ENCODE measurements around the gene BMPR1B.
"Not testable (repeated sequence)": the region's sequence is repeated elsewhere in the genome, so short reads cannot be mapped to it uniquely, and the experiment has no call there.

BMPR1B gene

GRCh38 chr4:95020521-95020920 is 262.8 kb downstream of the BMPR1B start:
- DNase-seq (ENCODE audit: extremely low read depth in 1 of 2, low read depth in 1 of 2): no peak

GRCh38 chr4:95021099-95021498 is 263.3 kb downstream of the BMPR1B start:
- DNase-seq (ENCODE audit: extremely low read depth in 1 of 2, low read depth in 1 of 2): no peak

- DNase-seq (ENCODE audit: extremely low read depth in 1 of 2, low read depth in 1 of 2): no peak
Observed at GRCh38 chr4:95023110-95023509, 265.4 kb downstream of the BMPR1B start.

- DNase-seq (ENCODE audit: extremely low read depth in 1 of 2, low read depth in 1 of 2): no peak
Observed at GRCh38 chr4:95027905-95028618, 270.3 kb downstream of the BMPR1B start.

- no peak for DNase-seq (ENCODE audit: extremely low read depth in 1 of 2, low read depth in 1 of 2)
Observed at GRCh38 chr4:95038791-95039190, 281.0 kb downstream of the BMPR1B start.

GRCh38 chr4:95044324-95044837 is 286.6 kb downstream of the BMPR1B start:
- no peak for DNase-seq (ENCODE audit: extremely low read depth in 1 of 2, low read depth in 1 of 2)

GRCh38 chr4:95045429-95045828 is 287.7 kb downstream of the BMPR1B start:
- no peak for DNase-seq (ENCODE audit: extremely low read depth in 1 of 2, low read depth in 1 of 2)

GRCh38 chr4:95048296-95048695 is 290.5 kb downstream of the BMPR1B start:
- DNase-seq (ENCODE audit: extremely low read depth in 1 of 2, low read depth in 1 of 2): no peak

- no peak for DNase-seq (ENCODE audit: extremely low read depth in 1 of 2, low read depth in 1 of 2)
Observed at GRCh38 chr4:95049551-95050233, 291.9 kb downstream of the BMPR1B start.

- DNase-seq (ENCODE audit: extremely low read depth in 1 of 2, low read depth in 1 of 2): no peak
Observed at GRCh38 chr4:95050980-95051701, 293.4 kb downstream of the BMPR1B start.

GRCh38 chr4:95051702-95052020 is 293.9 kb downstream of the BMPR1B start:
- no peak for DNase-seq (ENCODE audit: extremely low read depth in 1 of 2, low read depth in 1 of 2)

- no peak for DNase-seq (ENCODE audit: extremely low read depth in 1 of 2, low read depth in 1 of 2)
Observed at GRCh38 chr4:95058991-95059390, 301.2 kb downstream of the BMPR1B start.

GRCh38 chr4:95059663-95060062 is 301.9 kb downstream of the BMPR1B start:
- DNase-seq (ENCODE audit: extremely low read depth in 1 of 2, low read depth in 1 of 2): no peak

GRCh38 chr4:95061220-95061619 is 303.5 kb downstream of the BMPR1B start:
- no peak for DNase-seq (ENCODE audit: extremely low read depth in 1 of 2, low read depth in 1 of 2)

GRCh38 chr4:95061801-95062200 is 304.0 kb downstream of the BMPR1B start:
- not testable (repeated sequence) for DNase-seq (ENCODE audit: extremely low read depth in 1 of 2, low read depth in 1 of 2)

GRCh38 chr4:95066050-95066449 is 308.3 kb downstream of the BMPR1B start:
- DNase-seq (ENCODE audit: extremely low read depth in 1 of 2, low read depth in 1 of 2): no peak

- DNase-seq (ENCODE audit: extremely low read depth in 1 of 2, low read depth in 1 of 2): no peak
Observed at GRCh38 chr4:95068401-95068800, 310.6 kb downstream of the BMPR1B start.

- no peak for DNase-seq (ENCODE audit: extremely low read depth in 1 of 2, low read depth in 1 of 2)
Observed at GRCh38 chr4:95068818-95069478, 311.2 kb downstream of the BMPR1B start.

GRCh38 chr4:95071851-95072250 is 314.1 kb downstream of the BMPR1B start:
- DNase-seq (ENCODE audit: extremely low read depth in 1 of 2, low read depth in 1 of 2): no peak

- DNase-seq (ENCODE audit: extremely low read depth in 1 of 2, low read depth in 1 of 2): no peak
Observed at GRCh38 chr4:95073646-95074045, 315.9 kb downstream of the BMPR1B start.

GRCh38 chr4:95077864-95078263 is 320.1 kb downstream of the BMPR1B start:
- no peak for DNase-seq (ENCODE audit: extremely low read depth in 1 of 2, low read depth in 1 of 2)

Data from stimulated activated CD8-positive, alpha-beta memory T cell treated with anti-CD3 and anti-CD28 coated beads, Interleukin-7, amount 100 ng/mL, for 48 hours (primary cell).